Bronchial epithelial cell (primary cell): ENCODE results near the gene OR2T29. TPM values are rescaled to one million over a fixed set of nuclear protein-coding genes. Genes with fewer than 3 reads are reported as not detected.
"Not testable (repeated sequence)": the region's sequence is repeated elsewhere in the genome, so short reads cannot be mapped to it uniquely, and the experiment has no call there.

ENCODE experiments used
- DNase-seq: peaks from one replicate; pipeline ENCODE4 v3.0.0-alpha.2; 2010; ENCODE audit warnings: low read depth
- FAIRE-seq: peaks from 2 replicates; lab custom pipeline; 2011; peaks lifted over from hg19 to GRCh38; lab: Jason Lieb, UNC
- H3K27me3 ChIP-seq: 2 replicates; pipeline ENCODE4 v1.5.1; 2011; ENCODE audit warnings: low read length; ENCODE audit not compliant: control insufficient read depth, insufficient read depth
- H3K36me3 ChIP-seq: 2 replicates; pipeline ENCODE4 v1.5.1; 2011; ENCODE audit warnings: low read length; ENCODE audit not compliant: control insufficient read depth, insufficient read depth
- H3K4me3 ChIP-seq: 2 replicates; pipeline ENCODE4 v1.5.1; 2011; ENCODE audit warnings: mild to moderate bottlenecking, low read depth, low read length, control low read depth
- CTCF ChIP-seq: IDR thresholded peaks from 2 replicates; pipeline ENCODE4 v1.5.1; 2011; ENCODE audit warnings: mild to moderate bottlenecking, moderate library complexity, low read length, control low read depth, inconsistent platforms; ENCODE audit not compliant: insufficient read depth, severe bottlenecking
- total RNA-seq: library from RNA; depleted of rRNA; stranded (reverse); fragments of >200 nt; gene quantifications from 2 replicates; pipeline ENCODE4 v1.2.1, GENCODE V29; 2014

OR2T29 gene, protein sequence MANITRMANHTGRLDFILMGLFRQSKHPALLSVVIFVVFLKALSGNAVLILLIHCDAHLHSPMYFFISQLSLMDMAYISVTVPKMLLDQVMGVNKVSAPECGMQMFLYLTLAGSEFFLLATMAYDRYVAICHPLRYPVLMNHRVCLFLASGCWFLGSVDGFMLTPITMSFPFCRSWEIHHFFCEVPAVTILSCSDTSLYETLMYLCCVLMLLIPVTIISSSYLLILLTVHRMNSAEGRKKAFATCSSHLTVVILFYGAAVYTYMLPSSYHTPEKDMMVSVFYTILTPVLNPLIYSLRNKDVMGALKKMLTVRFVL
- not detected in 2 replicates for total RNA-seq

GRCh38 chr1:248562672-248563071 lies at the start of gene OR2T29:
Gene OR2T29 (minus strand): TSS chr1:248562772. CDS start chr1:248559491, 3,281 bp downstream.
- not testable (repeated sequence) for FAIRE-seq, H3K4me3 ChIP-seq, DNase-seq, H3K27me3 ChIP-seq, H3K36me3 ChIP-seq

- TF ChIP-seq CTCF = no peak
- DNase-seq (no peak), FAIRE-seq (peak; percentile 7)
- Histone ChIP-seq H3K27me3 (no peaks in the 10 kb centered on the region), H3K36me3 (no peaks in the 10 kb centered on the region), H3K4me3 (no peak overlapping the region)
Measured at GRCh38 chr1:248611883-248612414, 49.4 kb upstream of the OR2T29 start.

- Histone ChIP-seq H3K27me3 (no peaks in the 10 kb centered on the region), H3K36me3 (no peaks in the 10 kb centered on the region), H3K4me3 (no peak overlapping the region)
- FAIRE-seq = no peak
- no peak for TF ChIP-seq CTCF
- no peak for DNase-seq
Measured at GRCh38 chr1:248610301-248610700, 47.7 kb upstream of the OR2T29 start.

- no peak for DNase-seq
- H3K27me3 ChIP-seq = no peaks in the 10 kb centered on the region
- H3K4me3 ChIP-seq = no peak overlapping the region
- TF ChIP-seq CTCF = no peak
- no peaks in the 10 kb centered on the region for H3K36me3 ChIP-seq
- no peak for FAIRE-seq
Measured at GRCh38 chr1:248599396-248599795, 36.8 kb upstream of the OR2T29 start.

GRCh38 chr1:248597589-248597988 lies 35.0 kb upstream of the OR2T29 start, which contains the start of gene OR2T10:
Gene OR2T10 (minus strand): TSS chr1:248597700. CDS start chr1:248593768, 3,932 bp downstream.
- Histone ChIP-seq H3K4me3 (no peak within 1 kb of the TSS), H3K36me3 (no peaks in the 10 kb centered on the region), H3K27me3 (no peaks in the 10 kb centered on the region)
- no peak for TF ChIP-seq CTCF
- DNase-seq (no peak), FAIRE-seq (no peak)

- FAIRE-seq (no peak), DNase-seq (peak; percentile 37)
- H3K36me3 ChIP-seq = no peaks in the 10 kb centered on the region
- no peak overlapping the region for H3K4me3 ChIP-seq
- no peak for TF ChIP-seq CTCF
- no peaks in the 10 kb centered on the region for H3K27me3 ChIP-seq
Measured at GRCh38 chr1:248596615-248597014, 34.0 kb upstream of the OR2T29 start.
